Measurements from ENCODE around the gene HOXA9.

Gene HOXA9

DNA sequence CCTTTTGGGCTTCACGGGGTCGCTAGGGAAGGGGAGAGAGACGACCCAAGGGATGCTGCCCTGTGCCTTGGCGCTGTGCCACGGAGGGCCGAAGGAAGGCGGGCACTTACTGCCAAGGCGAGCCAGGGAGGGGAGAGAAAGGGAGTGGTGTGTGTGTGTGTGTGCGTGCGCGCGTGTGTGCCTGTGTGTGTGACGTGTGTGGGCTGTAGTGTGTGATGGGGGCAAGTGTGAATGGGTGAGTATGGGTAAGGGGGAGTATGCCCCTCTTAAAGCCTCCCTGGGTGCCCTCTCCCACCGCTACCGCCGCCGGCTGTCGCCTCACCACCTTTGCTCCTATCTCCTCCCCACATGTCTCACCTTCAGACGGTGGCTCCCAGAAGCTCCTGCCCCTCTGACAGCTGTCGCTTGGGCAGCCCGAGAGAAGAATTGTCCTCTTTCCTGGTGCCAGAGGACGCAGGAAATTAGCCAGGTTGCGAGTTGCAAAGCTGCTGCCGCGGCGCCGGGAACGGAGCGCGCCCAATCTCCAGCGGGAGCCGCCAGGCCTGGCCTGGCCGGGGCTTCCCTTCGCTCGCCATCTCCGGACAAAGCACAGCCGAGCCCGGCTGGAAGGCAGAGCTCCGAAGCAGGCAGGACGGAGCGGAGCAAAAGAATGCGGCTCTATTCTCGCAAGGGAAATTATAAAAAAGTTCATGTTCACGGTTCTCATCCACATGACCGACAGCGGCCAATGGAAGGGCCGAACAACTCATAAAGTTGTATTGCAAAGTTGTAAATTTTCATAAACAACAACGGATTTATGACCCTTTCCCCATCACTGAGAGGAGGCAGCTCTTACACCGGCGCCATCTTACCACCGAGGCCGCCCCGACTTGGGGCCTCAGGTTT is 13.2 kb downstream of the HOXA9 start, which contains the start of gene HOXA3:
HOXA3 (minus strand) TSS at position 653 of the 885 bp plus-strand sequence. CDS start 41,943 bp downstream, outside the sequence.
- no peak for DNase-seq

DNA sequence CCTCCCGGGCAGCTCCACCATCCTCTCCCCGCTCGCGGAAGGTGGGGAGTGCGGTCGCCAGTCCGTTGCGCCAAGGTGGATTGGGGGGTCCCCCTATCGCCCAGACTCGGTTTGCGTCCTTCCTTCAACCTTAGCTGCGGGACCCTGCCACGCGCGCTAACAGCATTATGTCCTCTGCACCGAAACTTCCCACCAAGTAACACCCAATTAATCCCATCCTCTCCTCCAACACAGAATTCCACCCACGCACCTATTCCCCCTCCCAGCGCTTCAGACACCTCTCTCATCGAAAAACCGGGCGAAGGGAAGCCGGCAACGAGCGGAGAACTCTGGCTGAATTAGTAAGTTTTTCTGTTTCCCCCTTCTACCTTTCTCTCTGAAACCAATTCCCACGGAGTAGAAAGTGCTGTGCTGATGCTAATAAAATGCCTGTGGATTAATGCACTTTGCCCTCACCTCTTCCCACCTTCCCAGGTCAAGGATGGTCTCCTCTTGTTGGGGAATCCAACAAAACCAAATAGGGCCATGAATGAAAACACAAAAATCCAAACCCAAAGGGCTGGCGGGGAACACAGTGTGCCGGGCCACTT is 13.9 kb downstream of the HOXA9 start:
- DNase-seq, result no peak

DNA sequence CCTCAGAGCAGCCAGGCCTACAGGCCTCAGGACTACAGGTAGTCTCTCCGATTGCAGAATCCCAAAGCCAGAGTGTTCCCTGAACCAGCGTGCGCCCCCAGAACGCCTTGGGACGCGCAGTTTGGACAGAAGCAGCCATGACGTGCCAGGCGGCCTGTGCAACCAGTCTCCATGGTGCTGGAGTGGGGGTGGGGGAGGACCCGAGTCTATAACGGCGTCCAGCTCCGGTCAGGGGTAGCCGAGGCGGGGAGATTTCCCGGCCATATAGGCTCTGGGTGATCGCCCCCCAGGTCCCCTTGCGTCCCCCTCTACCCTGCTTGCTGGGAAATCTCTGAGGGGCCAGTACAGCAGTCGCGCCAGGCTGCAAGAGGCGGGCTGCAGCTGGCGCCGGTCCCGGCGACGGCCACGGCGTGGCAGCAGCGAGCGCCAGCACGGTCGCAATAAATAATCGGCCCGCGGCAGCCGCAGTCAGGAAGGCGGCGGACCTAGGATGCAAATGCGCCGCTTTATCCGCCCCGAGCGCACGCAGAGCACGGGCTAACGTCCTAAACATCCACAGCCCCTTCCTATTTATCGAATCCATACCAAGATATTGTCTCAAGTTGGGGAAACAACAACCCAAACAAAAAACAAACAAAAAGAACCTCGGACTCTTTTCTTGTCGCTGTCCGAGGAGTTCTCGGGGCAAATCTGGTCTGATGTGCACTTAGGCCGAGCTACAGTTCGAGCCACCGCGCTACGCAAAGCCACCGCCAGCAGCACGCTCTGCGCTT is 14.6 kb downstream of the HOXA9 start:
- DNase-seq, result no peak

- DNase-seq, result no peak
Observed at GRCh38 chr7:27149842-27150567, 15.3 kb downstream of the HOXA9 start.

GRCh38 chr7:27148756-27149641 is 16.3 kb downstream of the HOXA9 start:
- no peak for DNase-seq

DNA sequence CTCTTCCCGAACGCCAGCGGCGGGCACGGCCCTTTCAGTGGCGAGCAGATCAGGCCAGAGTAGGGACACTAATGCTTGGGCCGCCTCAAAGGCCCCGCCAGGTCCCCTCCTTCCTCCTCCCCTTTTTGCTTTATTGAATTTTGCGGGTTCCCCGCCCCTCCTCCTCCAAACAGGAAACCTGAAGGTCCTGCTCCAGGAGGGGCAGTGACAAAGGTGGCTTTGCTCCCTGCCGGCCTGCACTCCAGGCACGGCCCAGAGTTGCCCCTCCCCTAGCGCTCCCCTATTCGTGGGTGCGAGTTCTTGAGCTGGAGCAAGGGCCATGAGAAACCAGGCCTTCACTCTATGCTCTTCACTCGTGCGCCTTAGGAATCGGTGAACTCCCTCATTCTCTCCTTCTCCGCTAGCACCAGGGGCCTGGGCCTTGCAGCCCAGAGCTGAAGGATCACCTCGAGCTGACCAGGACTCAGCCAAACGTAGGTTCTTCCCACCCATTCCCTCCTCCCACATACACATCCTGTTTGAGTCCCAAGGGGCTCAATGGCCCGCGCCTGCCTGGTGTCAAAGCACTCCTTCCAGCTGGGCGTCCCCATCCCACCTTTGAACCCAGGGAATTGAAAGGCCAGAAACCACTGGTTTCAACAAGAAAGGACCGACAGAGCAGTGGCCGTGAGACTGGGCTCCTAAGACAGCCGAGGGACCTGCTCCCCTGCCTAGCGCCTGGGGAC is 17.1 kb downstream of the HOXA9 start:
- no peak for DNase-seq

- no peak for DNase-seq
Observed at GRCh38 chr7:27147199-27148030, 17.9 kb downstream of the HOXA9 start, which contains the start of gene HOXA6. TSS of gene HOXA6 (minus strand) at chr7:27147774. CDS start at chr7:27147749, 25 bp downstream.

DNA sequence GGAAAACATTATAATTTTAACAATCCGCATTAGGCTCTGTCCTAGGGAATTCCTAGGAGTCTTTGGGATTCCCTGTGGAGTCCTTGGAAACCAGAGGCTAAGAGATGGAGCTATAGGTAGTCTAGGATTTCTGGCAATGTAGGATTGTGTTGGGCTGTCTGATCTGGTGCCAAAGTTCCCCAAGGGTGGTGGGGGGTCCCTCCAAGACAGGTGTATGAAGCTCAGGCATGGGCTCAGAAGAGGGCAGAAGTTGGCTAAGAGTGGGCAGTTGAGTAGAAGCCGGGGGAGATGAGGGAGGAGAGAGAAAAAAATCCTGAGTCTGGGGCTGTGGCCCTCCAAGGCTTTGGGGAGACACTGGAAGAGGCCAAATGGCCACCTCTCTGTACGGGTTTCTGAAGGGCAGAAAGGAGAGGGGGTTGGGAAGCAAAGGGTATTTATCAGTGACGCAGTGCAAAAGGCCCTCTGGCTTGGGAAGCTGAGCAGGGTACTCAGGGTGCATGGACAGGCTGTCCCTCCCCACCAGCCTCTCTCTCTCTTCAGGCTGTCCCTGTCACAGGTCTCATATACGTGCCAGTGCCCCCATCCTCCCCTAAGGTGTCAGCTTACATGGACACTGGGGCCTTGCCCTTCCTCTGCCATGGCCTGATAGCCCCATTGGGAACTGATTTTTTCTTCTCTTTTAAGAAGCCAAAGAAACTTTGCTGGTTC is 18.7 kb downstream of the HOXA9 start:
- DNase-seq, result no peak

GRCh38 chr7:27145914-27146412 is 19.4 kb downstream of the HOXA9 start:
- no peak for DNase-seq

- no peak for DNase-seq
Observed at GRCh38 chr7:27145165-27145913, 20.0 kb downstream of the HOXA9 start.

DNA sequence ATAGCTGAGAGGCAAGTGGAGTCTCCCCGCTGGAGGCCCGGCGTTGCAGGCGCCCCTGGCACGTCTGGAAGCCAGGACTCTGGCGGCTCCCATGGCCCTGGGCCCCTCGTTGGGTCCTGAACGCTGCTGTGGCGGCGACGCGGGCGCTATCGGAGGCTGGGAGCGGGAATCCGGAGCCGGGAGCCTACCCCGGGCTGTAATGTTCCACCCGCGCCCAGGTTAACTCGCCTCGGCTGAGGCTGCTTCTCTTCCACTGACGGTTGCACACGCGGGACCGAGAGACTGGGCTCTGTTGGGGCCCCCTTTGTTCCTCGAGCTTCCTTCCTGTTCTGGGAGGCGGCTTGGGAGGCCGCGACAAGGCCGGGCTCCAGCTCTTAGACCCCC is 20.6 kb downstream of the HOXA9 start:
- DNase-seq, result no peak

DNA sequence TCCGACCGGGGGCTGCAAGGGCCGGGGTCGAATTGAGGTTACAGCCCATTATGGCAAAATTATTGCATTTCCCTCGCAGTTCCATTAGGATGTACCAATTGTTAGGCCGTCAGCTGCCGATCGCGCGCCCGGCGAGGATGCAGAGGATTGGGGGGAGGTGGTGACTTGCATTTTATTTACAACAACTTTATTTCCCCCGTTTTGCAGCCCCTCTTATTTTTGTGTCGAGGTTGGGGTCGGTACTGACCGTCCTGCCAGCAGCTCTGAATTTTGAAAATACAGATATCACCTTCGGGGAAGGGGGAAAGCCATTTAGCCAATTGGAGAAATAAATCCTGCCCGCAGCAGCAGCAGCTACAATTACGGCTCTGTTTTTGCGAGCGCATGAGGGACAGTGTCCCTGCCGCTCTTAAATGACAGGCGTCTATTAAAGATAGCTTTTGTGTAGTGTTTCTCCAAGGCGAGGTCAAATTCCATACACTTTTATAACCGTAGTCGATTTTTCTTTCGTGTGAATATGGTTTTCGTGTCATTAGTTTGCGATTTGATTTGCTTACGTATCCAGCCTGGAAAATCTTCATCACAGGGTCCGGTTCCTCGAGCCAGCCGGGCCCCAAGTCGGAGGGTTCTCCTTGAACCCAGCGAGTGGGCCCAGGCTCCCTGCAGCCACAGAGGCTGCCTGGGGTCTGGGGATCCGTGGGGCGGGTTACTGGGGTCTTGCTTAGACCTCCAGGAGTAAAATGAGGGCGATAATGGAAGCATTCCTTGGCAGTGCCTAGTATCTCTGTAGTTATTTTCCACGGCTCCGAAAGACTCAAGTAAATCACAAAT is 21.2 kb downstream of the HOXA9 start:
- DNase-seq, result no peak

- DNase-seq, result peak; percentile 83
Observed at GRCh38 chr7:27143023-27143949, 22.1 kb downstream of the HOXA9 start, which contains the start of gene HOXA5. TSS of gene HOXA5 (minus strand) at chr7:27143681. CDS start at chr7:27143607, 74 bp downstream.

DNA sequence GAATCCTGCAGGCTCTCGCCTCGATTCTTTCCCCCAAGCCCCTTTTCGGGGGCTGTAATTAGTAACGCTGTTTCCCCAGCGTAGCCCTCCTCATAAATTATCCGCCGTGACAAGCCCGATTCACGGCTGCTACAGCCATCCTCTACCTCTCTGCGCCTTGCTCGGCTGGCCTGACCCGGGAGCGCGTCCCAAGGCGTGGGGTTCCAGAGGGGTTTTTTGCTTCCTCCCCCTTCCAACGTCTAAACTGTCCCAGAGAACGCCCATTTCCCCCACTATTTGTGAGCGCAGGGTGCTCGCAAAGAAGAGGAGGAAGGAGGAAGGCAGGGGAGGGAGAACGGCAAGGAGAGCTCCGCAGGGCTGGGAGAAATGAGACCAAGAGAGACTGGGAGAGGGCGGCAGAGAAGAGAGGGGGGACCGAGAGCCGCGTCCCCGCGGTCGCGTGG is 22.7 kb downstream of the HOXA9 start:
- no peak for DNase-seq

DNA sequence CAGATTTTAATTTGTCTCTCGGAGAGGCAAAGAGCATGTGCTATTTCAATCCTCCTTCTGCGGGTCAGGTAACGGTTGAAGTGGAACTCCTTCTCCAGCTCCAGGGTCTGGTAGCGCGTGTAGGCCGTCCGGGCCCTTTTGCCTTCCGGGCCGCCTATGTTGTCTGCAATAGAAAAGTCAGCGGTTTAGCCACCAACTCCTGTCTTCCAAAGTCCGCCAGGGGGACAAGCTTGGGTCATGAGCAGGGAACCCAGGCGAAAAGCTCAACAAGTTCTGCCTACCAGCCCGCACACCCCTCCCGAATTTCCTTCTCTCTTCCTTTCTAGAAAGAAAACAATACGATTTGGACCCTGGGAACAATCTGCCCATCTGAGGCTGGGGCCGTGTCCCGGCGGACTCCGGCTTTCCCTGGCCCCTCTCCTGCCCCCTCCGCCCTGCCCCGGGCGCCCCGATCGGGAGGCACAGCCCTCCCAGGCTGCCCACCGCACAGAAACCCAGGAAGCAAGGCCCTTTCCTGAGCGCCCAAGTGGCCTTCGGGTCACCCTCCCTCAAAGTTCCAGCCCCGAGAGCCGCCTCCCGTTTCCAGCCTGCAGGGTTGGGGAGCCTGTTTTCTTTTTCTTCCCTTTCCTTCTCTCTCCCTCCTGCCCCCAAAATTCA is 23.3 kb downstream of the HOXA9 start:
- DNase-seq, result no peak

All from COR-L47 (cell line).